ENCODE results near the gene CYB561D1.
A peak's percentile ranks its signal among the peaks of the same experiment; 100 is the strongest.

Gene CYB561D1

DNA sequence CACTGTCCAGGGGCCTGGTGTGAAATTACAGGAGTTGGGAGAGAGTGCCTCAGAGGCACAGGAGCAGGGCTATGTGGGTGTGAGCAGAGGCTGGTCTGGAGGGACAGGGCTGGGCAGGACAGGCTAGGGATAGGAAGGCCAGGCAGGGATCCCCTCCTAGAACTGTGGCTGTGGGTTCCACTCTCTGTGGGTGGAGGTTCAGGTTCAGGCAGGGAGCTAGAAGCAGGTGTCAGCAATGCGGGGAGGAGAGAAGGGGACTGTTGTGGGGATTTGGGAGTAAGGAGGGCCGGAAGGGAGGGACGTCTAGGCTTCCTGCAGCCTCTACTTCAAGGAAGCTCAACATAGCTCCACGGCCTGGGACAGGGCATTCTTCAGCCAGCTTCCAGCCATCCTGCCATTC lies 37.5 kb downstream of the CYB561D1 start:
- no peak for DNase-seq

- no peak for DNase-seq
These were observed 38.0 kb downstream of the CYB561D1 start for GRCh38 chr1:109531826-109532364.

DNA sequence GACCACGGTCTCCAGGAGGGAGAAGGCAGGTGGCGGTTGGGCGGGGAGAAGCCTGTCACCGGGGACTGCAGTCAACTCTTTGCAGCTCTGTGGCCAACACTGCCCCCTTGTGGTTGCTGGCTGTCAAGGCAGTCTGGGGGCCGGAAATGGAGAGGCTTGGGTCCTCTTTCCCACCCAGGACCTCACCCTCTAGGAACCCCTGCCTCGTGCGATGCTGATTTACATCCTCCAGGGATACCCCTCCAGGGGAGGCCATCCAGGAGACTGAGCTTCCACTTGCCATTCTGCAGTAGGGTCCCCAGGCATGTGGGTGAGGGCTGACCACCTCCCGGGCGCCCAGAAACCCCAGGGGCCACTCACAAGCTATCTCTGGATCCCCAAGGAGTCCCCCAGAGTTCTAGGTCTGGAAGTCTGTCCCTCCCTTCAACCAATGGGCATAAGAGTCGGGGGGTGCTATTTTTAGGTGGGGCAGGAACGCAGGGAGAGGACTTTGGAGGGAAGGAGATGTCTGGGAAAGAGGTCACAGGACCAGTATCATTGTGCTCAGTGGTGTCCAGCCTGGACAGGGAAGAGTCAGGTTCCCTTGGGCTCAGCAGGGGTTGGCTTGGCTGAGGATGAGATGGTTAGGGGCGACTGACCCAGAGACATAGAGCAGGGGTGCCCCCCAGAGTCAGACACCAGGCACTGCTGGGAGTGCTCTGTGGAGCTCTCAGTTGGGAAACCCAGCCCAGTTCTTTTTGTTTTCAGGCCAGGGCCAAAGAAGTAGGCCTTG lies 38.7 kb downstream of the CYB561D1 start:
- peak; percentile 33 for DNase-seq

- DNase-seq, result no peak
These were observed 40.5 kb downstream of the CYB561D1 start for GRCh38 chr1:109534307-109534858.

DNA sequence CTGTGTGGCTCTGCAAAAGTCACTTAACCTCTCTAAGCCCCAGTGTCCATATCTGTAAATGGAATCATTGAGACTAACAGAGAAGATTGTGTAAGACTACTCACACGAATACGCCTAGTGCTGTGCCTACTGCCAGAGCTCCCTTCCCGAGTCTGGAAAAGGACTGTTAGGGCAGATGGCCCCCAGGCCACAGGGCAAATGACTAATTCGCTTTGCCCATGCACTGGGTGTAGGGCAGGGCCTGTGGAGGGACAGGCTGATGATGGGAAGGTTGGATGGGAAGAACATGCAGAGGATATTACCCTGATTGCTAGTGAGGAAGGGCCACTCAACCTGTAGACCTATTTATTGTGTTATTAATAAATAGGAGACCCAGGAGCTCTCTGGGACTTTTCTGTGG lies 41.6 kb downstream of the CYB561D1 start:
- DNase-seq, result no peak

- no peak for DNase-seq
These were observed 42.1 kb downstream of the CYB561D1 start for GRCh38 chr1:109535971-109536491.

GRCh38 chr1:109537450-109538178 lies 43.7 kb downstream of the CYB561D1 start:
- no peak for DNase-seq

DNA sequence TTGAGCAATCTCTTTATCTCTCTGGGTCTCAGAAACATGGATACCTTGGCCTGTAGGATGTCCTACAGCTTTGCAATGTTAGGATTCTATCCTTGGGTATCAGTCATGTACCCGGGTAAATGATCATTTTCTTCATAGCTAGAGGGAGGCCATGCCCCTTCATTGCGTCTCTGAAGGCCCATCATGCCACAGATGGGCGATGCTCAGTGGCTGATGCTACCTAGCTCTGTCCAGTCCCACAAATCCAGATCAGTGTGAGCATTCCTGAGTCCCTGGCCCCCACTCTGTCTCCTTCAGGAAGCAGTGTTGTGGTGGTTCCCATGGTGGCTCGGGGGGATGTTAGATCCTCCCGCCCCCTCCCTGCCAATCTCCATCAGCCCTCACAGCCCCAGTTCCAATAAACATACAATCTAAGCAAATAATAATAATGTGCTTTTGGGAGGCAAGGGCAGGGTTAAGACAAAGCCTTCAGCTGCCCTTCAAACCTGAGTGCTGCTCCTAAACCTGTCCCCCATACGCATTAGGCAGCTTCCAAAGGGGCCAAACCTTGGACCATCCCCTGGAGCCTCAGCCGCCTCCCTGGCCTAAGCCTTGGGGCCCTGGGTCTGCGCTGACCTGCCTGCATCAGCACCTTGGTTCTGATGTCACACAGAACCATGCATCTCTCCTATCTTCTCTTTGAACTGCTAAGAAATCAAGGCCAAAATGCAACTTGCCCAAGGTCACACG lies 45.1 kb downstream of the CYB561D1 start:
- no peak for DNase-seq

- no peak for DNase-seq
These were observed 45.8 kb downstream of the CYB561D1 start, which contains the start of gene GPR61 for GRCh38 chr1:109539676-109540075. GPR61 (plus strand) TSS chr1:109539872; CDS start chr1:109543023, 3,151 bp downstream.

DNA sequence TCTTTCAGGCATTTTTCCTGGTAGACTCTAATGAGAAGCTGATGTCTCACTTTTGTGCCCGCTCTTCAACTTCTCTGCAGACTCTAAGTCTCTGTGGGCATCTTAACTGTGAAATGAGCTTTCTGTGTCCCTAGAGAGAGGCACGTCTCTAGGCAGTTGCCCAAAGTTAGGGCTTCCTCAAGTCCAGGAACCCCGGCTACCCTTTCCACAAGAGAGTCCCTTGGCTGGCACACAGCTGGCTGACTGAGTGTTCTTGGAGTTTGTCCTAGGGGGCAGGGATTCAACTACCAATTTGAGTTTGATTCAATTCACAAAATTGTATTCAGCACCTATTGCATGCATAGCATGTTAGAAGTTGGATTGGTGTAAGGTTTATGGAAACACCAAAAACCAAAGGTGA lies 47.2 kb downstream of the CYB561D1 start:
- DNase-seq, result no peak

- no peak for DNase-seq
These were observed 48.8 kb downstream of the CYB561D1 start for GRCh38 chr1:109542657-109543056.

DNA sequence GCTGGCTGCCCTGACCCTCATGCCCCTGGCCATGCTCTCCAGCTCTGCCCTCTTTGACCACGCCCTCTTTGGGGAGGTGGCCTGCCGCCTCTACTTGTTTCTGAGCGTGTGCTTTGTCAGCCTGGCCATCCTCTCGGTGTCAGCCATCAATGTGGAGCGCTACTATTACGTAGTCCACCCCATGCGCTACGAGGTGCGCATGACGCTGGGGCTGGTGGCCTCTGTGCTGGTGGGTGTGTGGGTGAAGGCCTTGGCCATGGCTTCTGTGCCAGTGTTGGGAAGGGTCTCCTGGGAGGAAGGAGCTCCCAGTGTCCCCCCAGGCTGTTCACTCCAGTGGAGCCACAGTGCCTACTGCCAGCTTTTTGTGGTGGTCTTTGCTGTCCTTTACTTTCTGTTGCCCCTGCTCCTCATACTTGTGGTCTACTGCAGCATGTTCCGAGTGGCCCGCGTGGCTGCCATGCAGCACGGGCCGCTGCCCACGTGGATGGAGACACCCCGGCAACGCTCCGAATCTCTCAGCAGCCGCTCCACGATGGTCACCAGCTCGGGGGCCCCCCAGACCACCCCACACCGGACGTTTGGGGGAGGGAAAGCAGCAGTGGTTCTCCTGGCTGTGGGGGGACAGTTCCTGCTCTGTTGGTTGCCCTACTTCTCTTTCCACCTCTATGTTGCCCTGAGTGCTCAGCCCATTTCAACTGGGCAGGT lies 49.5 kb downstream of the CYB561D1 start:
- DNase-seq, result no peak

DNA sequence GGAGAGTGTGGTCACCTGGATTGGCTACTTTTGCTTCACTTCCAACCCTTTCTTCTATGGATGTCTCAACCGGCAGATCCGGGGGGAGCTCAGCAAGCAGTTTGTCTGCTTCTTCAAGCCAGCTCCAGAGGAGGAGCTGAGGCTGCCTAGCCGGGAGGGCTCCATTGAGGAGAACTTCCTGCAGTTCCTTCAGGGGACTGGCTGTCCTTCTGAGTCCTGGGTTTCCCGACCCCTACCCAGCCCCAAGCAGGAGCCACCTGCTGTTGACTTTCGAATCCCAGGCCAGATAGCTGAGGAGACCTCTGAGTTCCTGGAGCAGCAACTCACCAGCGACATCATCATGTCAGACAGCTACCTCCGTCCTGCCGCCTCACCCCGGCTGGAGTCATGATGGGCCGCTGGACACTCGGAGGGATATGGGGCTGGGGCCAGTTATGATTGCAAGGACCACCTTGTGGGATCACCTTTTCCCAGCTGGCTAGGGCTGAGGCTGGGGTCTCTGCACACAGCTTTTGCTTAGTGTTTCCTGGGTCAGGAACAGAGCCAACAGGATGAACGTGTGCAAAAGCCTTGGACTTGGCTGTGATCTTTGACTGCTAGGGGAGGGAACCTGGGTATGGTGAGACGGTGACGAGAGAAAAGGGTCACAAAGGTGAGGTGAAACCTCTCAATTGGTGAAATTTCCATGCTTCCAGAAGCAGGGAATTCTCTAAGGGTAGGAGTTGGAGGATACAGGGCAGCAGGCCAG lies 50.3 kb downstream of the CYB561D1 start:
- no peak for DNase-seq

GRCh38 chr1:109546311-109547109 lies 52.6 kb downstream of the CYB561D1 start:
- DNase-seq, result peak; percentile 75

- DNase-seq, result no peak
These were observed 53.8 kb downstream of the CYB561D1 start for GRCh38 chr1:109547463-109548320.

DNA sequence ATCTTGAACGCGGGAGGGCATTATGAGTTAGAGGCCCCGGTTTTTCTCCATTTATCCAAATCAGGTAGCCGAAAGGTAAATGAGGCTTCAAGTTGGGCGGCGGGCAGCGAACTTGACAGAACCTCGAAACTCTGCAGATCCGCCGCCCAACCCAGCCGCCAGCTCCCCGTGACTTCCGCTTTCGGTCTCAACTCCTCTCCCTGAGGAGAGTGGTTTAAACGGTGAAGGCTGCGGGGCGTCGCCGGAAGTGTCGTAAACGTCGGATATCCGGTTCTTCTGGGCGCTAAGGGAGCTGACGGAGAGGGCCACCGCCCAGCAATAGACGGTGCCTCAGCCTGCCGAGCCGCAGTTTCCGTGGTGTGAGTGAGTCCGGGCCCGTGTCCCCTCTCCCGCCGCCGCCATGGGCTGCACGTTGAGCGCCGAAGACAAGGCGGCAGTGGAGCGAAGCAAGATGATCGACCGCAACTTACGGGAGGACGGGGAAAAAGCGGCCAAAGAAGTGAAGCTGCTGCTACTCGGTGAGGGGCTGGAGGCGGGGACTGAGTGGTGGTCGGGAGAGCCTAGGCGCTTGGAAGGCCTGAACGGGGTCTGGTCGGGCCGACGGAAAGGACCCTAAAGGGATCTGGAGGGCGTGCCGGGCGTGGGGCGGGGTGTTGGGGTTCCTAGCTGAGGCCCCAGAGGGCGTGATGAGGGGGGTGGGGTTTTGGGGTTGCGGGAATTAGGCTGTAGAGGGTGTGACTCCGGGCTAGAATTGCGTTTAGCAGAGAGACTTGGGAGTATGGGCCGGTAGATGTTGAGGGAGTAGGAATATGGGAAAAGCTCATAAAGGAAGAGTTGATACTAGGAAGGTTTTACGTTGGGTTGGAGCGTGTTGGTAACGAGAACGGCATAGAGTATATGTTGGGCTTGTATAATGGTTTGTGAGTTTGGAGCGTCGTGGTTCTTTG lies 54.7 kb downstream of the CYB561D1 start, which contains the start of gene GNAI3:
Gene GNAI3 (plus strand): TSS at position 295 of the 947 bp plus-strand sequence. CDS start 106 bp downstream, at position 401.
- peak; percentile 95 for DNase-seq

All from KG1 (cell line).